ENCODE data around the gene SLC4A8.

GRCh38 chr12:51534216-51535074, 109.8 kb downstream of the SLC4A8 start:
- TF ChIP-seq CTCF (IDR thresholded peaks at IDR 0.05) (peak; percentile 1; the same call in 1 of the 2 replicates), ZFX (IDR thresholded peaks at IDR 0.05; ENCODE audit: borderline replicate concordance) (no peak)

All from 22Rv1 (cell line).